LNCaP clone FGC (cell line): Measurements from ENCODE around the gene POLA2.

Experiments used
- DNase-seq: peaks from one replicate; pipeline ENCODE4 v3.0.0-alpha.2; 2011; ENCODE audit warnings: low read depth
- H3K4me3 ChIP-seq: 2 replicates; pipeline ENCODE4 v1.5.1; 2011; ENCODE audit warnings: mild to moderate bottlenecking, low read depth, low read length, control low read depth
- TF ChIP-seq, protein P1 (sequence below): IDR thresholded peaks from 2 replicates; pipeline ENCODE4 v1.5.1; 2012; ENCODE audit warnings: mild to moderate bottlenecking; ENCODE audit not compliant: control insufficient read depth, insufficient read depth; ENCODE audit errors: extremely low read depth

POLA2 gene

DNA sequence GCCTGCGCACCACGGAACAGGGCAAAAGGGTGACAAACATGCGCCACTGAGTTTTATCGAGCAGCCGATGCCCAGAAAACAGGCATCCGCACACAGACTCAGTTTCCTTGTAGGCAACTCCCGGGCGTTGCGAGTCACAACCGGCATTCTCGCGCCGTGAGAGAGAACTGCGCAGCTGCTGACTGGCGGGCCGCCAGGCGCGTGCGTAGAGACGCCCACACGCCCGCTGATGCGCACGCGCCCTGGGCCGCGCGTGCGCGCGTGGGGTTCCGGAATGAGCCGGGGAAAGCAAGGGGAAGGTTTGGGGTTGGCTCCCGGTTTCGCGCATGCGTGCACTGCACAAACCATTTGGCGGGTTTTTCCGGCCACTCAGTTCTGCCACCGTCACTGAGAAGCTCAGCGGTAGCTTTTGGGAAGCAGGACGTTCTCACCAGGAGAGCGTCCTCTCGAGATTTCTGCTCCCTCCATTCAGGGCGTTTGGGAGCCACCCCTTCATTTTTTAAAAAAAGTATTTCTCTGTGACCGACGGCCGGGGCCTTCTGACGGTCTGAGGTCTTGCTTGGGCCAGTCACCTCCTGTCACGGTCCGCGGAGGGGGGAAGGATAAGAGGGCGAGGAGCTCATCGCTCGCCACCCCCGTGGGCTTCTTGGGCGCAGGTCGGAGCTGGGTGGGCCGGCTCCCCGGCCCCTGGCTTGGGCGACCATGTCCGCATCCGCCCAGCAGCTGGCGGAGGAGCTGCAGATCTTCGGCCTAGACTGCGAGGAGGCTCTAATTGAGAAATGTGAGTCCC is at the start of gene POLA2:
Gene POLA2 (plus strand): TSS at position 372 of the 790 bp plus-strand sequence. CDS start 331 bp downstream, at position 703.
- TF ChIP-seq, protein P1, sequence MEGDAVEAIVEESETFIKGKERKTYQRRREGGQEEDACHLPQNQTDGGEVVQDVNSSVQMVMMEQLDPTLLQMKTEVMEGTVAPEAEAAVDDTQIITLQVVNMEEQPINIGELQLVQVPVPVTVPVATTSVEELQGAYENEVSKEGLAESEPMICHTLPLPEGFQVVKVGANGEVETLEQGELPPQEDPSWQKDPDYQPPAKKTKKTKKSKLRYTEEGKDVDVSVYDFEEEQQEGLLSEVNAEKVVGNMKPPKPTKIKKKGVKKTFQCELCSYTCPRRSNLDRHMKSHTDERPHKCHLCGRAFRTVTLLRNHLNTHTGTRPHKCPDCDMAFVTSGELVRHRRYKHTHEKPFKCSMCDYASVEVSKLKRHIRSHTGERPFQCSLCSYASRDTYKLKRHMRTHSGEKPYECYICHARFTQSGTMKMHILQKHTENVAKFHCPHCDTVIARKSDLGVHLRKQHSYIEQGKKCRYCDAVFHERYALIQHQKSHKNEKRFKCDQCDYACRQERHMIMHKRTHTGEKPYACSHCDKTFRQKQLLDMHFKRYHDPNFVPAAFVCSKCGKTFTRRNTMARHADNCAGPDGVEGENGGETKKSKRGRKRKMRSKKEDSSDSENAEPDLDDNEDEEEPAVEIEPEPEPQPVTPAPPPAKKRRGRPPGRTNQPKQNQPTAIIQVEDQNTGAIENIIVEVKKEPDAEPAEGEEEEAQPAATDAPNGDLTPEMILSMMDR = no peak
- H3K4me3 ChIP-seq = peak within 1 kb of the TSS; percentile 89
- peak; percentile 84 for DNase-seq

GRCh38 chr11:65212226-65212801 is 49.4 kb upstream of the POLA2 start:
- H3K4me3 ChIP-seq = no peak overlapping the region
- TF ChIP-seq, protein P1 = no peak
- DNase-seq = no peak

GRCh38 chr11:65213322-65214211 is 48.2 kb upstream of the POLA2 start:
- TF ChIP-seq, protein P1 = no peak
- no peak overlapping the region for H3K4me3 ChIP-seq
- DNase-seq = no peak

DNA sequence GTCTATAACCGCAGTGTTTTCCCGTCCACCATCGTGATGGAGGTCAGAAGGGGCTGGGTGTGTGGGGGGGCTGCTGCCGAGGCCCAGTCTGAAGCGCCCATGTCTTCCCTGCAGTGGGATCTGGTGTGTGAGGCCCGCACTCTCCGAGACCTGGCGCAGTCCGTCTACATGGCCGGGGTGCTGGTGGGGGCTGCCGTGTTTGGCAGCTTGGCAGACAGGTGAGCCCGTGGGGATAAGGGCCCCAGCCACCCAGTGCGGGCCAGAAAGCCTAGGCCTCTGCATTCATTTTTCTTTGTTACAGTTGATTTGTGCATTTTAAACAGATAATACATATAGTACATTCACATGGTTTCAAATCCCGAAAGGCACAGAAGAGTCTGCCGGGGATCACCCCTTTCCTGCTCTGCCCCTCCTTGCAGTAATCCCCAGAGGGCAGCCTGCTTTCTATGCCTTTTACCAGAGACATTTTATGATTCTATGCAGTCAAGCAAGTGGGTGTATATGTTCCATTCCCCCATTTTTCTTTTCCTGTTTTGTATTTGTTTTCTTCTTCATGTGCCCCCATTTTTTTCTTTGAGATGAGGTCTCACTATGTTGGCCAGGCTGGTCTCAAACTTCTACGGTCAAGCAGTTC is 47.4 kb upstream of the POLA2 start:
- no peak for DNase-seq
- no peak overlapping the region for H3K4me3 ChIP-seq
- TF ChIP-seq, protein P1 = no peak

DNA sequence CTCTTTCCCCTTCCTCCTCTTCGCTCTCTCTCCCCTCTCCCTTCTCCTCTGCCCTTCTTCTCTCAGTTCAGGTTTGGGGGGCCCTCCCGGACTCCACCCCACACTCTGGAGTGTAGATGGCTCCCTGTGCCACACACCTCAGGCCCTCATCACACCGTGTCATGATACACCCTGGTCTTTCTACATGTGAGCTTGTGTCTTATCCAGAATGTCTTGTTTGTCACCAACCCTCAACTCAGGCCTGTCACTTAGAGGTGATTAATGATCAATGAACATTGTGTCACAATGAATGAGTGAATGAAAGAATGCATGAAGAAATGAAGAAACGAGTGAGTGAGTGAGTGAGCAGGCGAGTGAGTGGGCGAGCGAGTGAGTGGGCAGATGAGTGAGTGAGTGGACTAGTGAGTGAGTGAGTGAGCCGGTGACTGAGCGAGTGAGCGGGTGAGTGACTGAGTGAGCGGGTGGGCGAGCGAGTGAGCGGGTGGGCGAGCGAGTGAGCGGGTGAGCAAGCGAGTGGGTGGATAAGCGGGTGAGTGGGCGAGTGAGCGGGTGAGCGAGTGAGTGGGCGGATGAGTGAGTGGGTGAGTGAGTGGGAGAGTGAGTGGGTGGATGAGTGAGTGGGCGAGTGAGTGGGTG is 46.2 kb upstream of the POLA2 start:
- TF ChIP-seq, protein P1 = no peak
- DNase-seq = no peak
- no peak overlapping the region for H3K4me3 ChIP-seq

GRCh38 chr11:65216830-65217229 is 44.9 kb upstream of the POLA2 start:
- DNase-seq = no peak
- TF ChIP-seq, protein P1 = no peak

More at GRCh38 chr11:65216830-65217229, 44.9 kb upstream of the POLA2 start:
- no peak overlapping the region for H3K4me3 ChIP-seq
